HepG2 (cell line): ENCODE data around the gene FAM118B. TPM values are rescaled to one million over a fixed set of nuclear protein-coding genes. Genes with fewer than 3 reads are reported as not detected.
A peak's percentile ranks its signal among the peaks of the same experiment; 100 is the strongest.

Source experiments
- BHLHE40 ChIP-seq: IDR thresholded peaks from 2 replicates; pipeline ENCODE4 v1.6.1; 2011; ENCODE audit warnings: low read length, improper control_type of control experiment
- CSRNP2 ChIP-seq: sonication (generic); formaldehyde crosslinking; conservative IDR thresholded peaks from 2 replicates; pipeline ENCODE4 v1.8.0; 2022; ENCODE audit warnings: low read depth, missing genetic modification reagents
- FOXK1 ChIP-seq: sonication (generic); formaldehyde crosslinking; IDR thresholded peaks from 2 replicates; pipeline ENCODE4 v1.4.0; 2020; ENCODE audit warnings: low read depth, missing genetic modification reagents, borderline replicate concordance
- GPBP1L1 ChIP-seq: sonication (generic); formaldehyde crosslinking; IDR thresholded peaks from 2 replicates; pipeline ENCODE4 v1.5.0; 2020; ENCODE audit warnings: mild to moderate bottlenecking, missing genetic modification reagents
- HOXA7 ChIP-seq: sonication (generic); formaldehyde crosslinking; IDR thresholded peaks from 2 replicates; pipeline ENCODE4 v1.8.1; 2022; ENCODE audit warnings: mild to moderate bottlenecking, missing genetic modification reagents, moderate library complexity
- MLLT10 ChIP-seq: sonication (generic); formaldehyde crosslinking; IDR thresholded peaks from 2 replicates; pipeline ENCODE4 v1.4.0; 2020; ENCODE audit warnings: missing genetic modification reagents
- NFAT5 ChIP-seq: sonication (generic); formaldehyde crosslinking; IDR thresholded peaks from 2 replicates; pipeline ENCODE4 v1.4.0; 2020; ENCODE audit warnings: missing genetic modification reagents
- NFATC3 ChIP-seq: sonication (generic); formaldehyde crosslinking; IDR thresholded peaks from 2 replicates; pipeline ENCODE4 v1.5.1; 2020; ENCODE audit warnings: mild to moderate bottlenecking, missing genetic modification reagents
- PHB2 ChIP-seq: fragments of 450-650 bp; IDR thresholded peaks from 2 replicates; pipeline ENCODE4 v1.6.1; 2018; ENCODE audit not compliant: partially characterized antibody
- SIX4 ChIP-seq: sonication (generic); formaldehyde crosslinking; IDR thresholded peaks from 2 replicates; pipeline ENCODE4 v1.4.0; 2020; ENCODE audit warnings: missing genetic modification reagents
- YY1 ChIP-seq: IDR thresholded peaks from 2 replicates; pipeline ENCODE4 v1.6.1; 2011; ENCODE audit warnings: low read length, low read depth, moderate library complexity, mild to moderate bottlenecking; ENCODE audit not compliant: insufficient read depth, insufficient replicate concordance
- ZBED4 ChIP-seq: sonication (generic); formaldehyde crosslinking; IDR thresholded peaks from 2 replicates; pipeline ENCODE4 v1.4.0; 2020; ENCODE audit warnings: missing genetic modification reagents, borderline replicate concordance
- ZNF121 ChIP-seq: sonication (generic); formaldehyde crosslinking; IDR thresholded peaks from 2 replicates; pipeline ENCODE4 v1.5.0; 2020; ENCODE audit warnings: mild to moderate bottlenecking, missing genetic modification reagents
- ZNF17 ChIP-seq: sonication (generic); formaldehyde crosslinking; IDR thresholded peaks from 2 replicates; pipeline ENCODE4 v1.5.0; 2020; ENCODE audit warnings: mild to moderate bottlenecking, missing genetic modification reagents
- ZNF766 ChIP-seq: sonication (generic); formaldehyde crosslinking; IDR thresholded peaks from 2 replicates; pipeline ENCODE4 v1.5.0; 2020; ENCODE audit warnings: missing genetic modification reagents, borderline replicate concordance
- polyA plus RNA-seq, 8 experiments: library from polyadenylated mRNA; depleted of rRNA in 3 of 8; stranded (reverse) in 7 of 8; unstranded in 1 of 8; fragments of >200 nt; fragmentation: Illumina TruSeq in 4 of 8; extraction: Trizol in 4 of 8; gene quantifications; 2 replicates each; pipeline versions ENCODE4 v1.2.1 to v1.2.3, GENCODE V29; 2011 to 2016; ENCODE audit warnings: low read depth in 4 of 8, missing spikeins in 1 of 8, mixed read lengths in 1 of 8; ENCODE audit not compliant: insufficient read depth in 1 of 8
- total RNA-seq, 5 experiments: library from RNA; depleted of rRNA; stranded (reverse); fragments of >200 nt; fragmentation: Illumina TruSeq; extraction: Trizol; gene quantifications; 2 replicates each; pipeline ENCODE4 v1.2.3, GENCODE V29; 2016; ENCODE audit warnings: low read depth in 1 of 5

FAM118B gene
- total and polyA plus RNA-seq, 2 of the 13 experiments (the other 11 are each of a cell fraction or from before 2014, with no cell fraction given): 10.2 to 25.7 TPM

- TF ChIP-seq HOXA7 (CRISPR knock-in tag) (no peak), BHLHE40 (peak; percentile 23; the same call in 1 of the 2 replicates), SIX4 (no peak), PHB2 (no peak), NFATC3 (0 out of 2 replicates have a peak, but pooled peaks have one; percentile 39), FOXK1 (CRISPR knock-in tag) (peak; percentile 71; the same call in 1 of the 2 replicates), NFAT5 (CRISPR knock-in tag) (peak; percentile 24; the same call in 1 of the 2 replicates), GPBP1L1 (CRISPR knock-in tag) (no peak), CSRNP2 (CRISPR knock-in tag) (no peak), MLLT10 (CRISPR knock-in tag) (no peak), ZNF121 (CRISPR knock-in tag) (no peak), ZNF17 (no peak), YY1 (peak; percentile 89), ZBED4 (CRISPR knock-in tag) (0 out of 2 replicates have a peak, but pooled peaks have one; percentile 18), ZNF766 (CRISPR knock-in tag) (0 out of 2 replicates have a peak, but pooled peaks have one; percentile 67)
These were observed 57.4 kb downstream of the FAM118B start, which contains the start of the genes FOXRED1 and SRPRA (continued) for GRCh38 chr11:126268708-126269579.
